GM19035 (cell line): ENCODE measurements around the gene AFF3.

Experiments used
- ATAC-seq: cut with Tn5 transposase; IDR thresholded peaks from one replicate; pipeline ENCODE4 v1.9.1; 2021; ENCODE audit not compliant: unreplicated experiment

Gene AFF3

GRCh38 chr2:100151310-100151709, 8.9 kb upstream of the AFF3 start:
- ATAC-seq = no peak

- no peak for ATAC-seq
Measured at GRCh38 chr2:100148883-100149282, 6.5 kb upstream of the AFF3 start.

DNA sequence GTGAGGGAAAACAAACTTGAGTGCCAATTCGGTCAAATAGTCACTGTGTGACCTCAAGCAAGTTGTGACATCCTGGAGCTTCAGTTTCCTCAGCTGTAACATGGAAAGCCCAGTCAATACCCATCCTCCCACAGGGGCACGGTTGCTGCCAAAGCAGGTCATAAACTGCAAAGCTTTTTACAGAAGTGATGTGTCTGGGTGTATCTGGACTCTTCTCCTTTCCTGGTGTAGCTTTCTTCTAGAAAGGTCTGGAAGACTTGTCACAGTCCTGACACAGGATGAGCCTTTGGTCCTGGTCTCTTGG, 4.2 kb upstream of the AFF3 start:
- ATAC-seq = no peak

DNA sequence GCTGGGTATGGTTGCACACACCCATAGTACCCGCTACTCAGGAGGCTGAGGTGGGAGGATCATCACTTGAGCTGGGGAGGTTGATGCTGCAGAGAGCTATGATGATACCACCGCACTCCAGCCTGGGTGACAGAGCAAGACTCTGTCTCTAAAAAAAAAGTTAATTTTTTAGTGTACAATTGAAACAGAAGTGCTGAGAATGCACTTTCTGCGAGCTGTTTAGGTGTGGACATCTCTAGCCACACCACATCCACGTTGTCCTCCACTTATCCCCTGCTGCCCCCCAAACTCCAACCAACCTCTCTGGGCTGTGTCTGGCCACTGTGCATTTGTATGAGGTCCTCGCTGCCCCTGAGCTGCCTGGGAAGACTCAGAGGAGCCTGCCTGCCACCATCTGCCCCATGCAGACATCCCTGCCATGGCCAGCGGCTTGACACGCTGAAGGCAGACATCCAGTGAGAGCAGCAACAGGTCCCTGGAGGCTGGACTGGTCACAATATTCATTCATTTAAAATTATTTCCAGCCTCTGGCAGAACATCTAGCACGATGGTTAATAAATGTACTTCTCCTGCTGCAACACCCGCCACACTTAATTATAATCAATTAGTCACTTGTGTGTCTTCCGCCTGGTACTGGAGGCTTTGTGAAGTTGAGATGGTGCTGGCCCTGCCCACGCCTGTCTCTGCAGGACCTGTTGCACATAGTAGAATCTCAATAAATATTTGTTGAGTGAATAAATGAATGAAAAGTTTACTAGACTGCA, 3.7 kb upstream of the AFF3 start:
- ATAC-seq = no peak

- no peak for ATAC-seq
Measured at GRCh38 chr2:100143286-100143685, 896 bp upstream of the AFF3 start.

DNA sequence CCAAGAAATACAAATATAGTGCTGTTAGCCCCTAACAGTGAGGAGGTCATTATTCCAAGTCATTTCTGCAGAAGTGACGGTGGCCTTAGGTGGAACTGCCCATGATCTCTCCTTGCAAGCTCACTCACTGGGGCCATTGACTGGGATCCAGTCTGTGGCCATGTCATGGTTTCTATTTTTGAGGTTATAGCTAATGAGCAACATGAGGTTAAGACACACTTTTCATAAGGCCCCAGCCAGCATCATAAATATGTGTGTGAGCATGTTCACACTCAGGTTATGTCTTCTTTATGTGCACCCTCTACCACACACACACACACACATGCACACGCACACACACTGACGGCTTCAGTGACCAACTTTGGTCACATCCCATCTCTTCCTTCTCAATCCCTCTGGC, 484 bp downstream of the AFF3 start:
- ATAC-seq = no peak

DNA sequence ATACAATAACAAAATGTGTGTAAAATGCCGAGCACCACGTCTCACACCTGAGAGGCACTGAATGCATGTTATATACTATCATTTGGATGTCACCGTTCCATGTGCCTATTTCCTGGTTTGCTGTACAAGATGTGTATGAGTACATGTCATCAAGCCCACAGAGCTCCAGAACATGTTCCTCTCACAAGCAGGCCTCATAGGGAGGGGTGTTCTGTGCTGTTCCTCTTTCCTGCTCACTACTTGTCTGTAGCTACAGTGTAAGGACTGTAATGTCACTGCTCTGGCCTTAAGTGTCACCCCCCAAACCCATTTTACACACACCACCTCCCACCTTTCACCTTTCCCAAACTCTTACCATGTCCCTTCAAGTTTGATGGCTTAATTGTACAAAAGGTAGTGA, 1.8 kb downstream of the AFF3 start:
- no peak for ATAC-seq

DNA sequence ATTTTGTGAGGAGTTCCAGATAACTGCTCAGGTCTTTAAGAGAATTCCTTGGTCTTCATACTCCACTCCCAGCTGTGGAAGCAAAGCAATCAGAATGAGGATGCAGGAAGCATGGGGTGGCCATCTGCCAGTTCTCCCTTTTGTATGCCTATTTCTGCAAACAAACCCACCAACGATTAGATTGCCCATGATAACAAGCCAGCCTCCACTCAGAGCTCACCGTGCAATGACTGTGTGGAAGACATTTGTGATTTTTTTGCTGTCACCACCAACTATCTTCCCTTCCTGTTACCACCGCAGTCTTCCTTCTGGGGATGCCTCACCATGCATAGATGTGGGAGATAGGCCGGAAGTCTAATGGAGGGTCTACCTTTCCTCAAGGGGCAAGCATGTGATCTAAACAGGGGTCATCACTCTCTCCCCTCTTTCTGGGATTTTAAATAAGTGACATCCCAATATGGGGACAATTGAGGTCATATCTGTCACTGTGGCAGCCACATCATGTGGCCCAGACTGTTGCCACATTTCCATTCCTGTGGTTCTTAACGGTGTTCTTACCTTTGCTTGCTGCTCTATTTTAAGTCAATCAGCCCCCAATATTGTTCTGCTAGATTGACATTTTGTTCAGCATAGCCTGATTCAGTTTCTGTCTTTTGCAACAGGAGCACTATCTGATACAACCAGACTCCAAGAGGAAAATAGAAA, 4.4 kb downstream of the AFF3 start:
- ATAC-seq = no peak

DNA sequence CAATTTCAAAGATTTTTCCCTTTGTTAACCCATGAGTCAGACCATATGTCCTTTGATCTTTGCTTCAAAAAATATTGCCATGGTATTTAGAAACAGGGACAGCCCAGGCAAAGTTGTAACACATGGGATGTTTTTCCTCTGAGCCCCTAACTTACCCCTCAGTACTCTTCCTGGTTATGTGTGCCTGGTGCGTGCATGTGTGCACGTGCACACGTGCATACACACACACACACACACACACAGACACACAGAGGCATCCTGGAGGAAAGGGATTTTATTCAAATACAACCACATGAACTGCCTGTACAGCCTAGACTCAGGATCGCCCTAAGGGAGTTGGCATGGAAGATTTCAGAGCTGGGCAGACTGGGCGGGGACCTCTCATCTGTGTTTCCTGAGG, 5.1 kb downstream of the AFF3 start:
- no peak for ATAC-seq

- ATAC-seq = no peak
Measured at GRCh38 chr2:100136310-100136709, 6.1 kb downstream of the AFF3 start.

GRCh38 chr2:100135415-100135814, 7.0 kb downstream of the AFF3 start:
- ATAC-seq = no peak

GRCh38 chr2:100130595-100131391, 11.6 kb downstream of the AFF3 start:
- ATAC-seq = no peak

- ATAC-seq = no peak
Measured at GRCh38 chr2:100126897-100127401, 15.4 kb downstream of the AFF3 start.

- ATAC-seq = no peak
Measured at GRCh38 chr2:100126201-100126600, 16.2 kb downstream of the AFF3 start.

GRCh38 chr2:100125626-100126025, 16.8 kb downstream of the AFF3 start:
- no peak for ATAC-seq

DNA sequence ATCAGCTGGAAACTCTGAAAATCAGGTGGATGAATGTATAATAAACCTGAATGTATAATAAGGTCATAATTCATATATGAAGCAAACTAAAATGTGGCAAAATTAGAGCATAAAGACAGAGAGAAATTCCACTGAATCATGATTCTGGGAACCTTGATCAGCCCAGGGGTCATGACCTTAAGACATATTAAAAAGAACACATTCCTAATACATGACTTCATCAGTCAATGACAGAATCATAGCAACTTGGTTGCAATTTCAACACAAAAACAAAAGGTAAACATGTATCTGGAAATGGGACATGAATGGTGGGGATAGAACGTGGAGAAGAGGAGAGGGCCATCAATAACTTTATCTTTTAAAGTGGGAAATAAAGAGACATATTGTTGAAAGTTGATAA, 17.6 kb downstream of the AFF3 start:
- no peak for ATAC-seq

- no peak for ATAC-seq
Measured at GRCh38 chr2:100121124-100121718, 21.2 kb downstream of the AFF3 start.

DNA sequence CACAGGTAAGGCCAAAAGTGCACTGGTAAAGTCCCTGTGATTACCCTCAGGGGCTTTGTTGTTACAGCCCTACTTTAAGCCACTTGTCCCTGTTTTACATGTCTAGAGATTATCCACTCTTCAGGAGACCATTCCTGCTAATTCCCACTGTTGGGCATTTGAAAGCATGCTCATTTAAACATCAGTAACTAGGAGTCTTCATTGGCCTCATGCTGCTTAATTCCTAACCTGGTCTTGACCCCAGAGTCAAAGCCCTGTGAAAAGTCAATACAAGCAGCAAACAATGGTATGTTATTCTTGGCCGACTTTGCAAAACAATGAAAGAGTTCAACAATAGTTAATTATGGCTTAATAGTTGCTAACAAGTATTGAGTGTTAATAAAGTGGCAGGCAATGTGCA, 23.2 kb downstream of the AFF3 start:
- no peak for ATAC-seq

DNA sequence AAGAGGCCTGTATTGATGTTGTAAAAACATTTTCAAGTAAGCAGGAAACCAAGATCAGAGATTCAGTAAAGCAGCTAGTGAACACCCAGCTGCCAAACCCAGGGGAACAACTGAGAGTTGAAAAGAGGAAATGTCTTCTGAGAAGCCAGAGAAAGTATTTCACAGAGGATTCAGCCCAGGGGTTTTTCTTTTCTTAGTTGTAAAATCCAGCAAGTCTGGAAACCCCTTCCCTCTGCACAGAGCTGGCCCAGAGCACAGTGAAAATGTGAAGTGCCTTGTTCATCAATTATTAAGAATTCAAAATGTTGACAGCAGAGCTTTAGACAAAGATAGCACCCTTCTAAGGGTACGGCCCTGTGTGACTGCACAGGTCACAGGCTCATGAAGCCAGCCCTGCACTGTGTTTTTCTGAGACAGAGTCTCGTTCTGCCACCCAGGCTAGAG, 28.4 kb downstream of the AFF3 start:
- no peak for ATAC-seq

GRCh38 chr2:100110614-100111000, 31.8 kb downstream of the AFF3 start:
- no peak for ATAC-seq

DNA sequence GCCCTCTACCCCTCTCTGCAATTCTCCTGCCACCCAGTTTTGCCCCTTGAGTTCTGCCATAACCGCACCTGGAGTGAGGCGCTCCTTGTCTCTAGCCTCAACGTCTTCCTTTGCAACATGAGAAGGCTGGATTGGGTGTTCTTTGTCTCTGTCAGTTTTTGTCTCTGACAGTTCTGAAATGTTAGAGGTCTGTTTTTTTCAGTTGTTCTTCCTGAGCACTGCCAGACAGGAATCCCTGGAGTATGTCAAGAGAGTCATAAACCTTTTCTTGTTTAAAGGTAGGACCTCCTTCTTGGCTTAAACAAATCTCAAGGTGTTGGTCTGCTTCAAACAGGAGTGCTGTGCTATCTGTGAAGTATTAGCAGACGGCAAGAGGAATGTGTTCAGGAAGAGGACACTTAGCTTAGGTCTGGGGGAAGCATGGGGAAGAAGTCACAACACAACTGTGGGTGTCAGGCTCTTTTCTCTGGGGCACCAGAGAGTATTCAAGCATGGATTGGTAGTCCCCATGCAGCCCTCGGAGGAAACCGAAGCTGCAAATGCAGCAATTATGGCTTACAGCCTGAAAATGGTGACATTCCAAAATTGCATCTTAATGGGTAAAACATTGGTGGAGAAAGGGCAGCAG, 32.3 kb downstream of the AFF3 start:
- ATAC-seq = no peak
